ENCODE results near the gene DCAF8. TPM values are rescaled to one million over a fixed set of nuclear protein-coding genes. Genes with fewer than 3 reads are reported as not detected.

Gene DCAF8
- polyA plus RNA-seq, 3 donors: 35.5 to 205 (median 44.6) TPM

DNA sequence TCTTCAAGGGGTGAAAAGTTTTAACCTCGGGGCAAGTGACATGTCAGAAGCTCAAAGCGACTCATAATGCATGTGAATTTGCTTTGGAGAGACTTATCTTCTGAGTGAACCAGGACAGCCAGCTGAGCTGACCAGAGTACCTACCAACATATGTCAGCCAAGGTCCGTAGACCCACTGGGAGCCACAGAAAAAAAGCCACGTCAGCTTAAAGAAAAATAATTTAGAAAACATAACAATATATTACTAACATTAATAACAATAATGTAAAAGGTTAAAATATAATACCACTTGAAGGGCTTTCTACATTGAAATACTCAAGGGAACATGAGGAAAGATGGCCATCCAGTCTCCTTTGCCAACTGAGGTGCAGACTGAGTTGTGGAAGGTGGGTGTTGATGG, 15.6 kb upstream of the DCAF8 start:
- Mint-ChIP-seq H3K4me1 (no peaks in the 10 kb centered on the region), H3K4me3 (no peak overlapping the region), H3K27me3 (ENCODE audit: low read depth in 3 of 3) (no peaks in the 10 kb centered on the region), H3K9me3 (no peaks in the 10 kb centered on the region), H3K27ac (no peak overlapping the region), H3K36me3 (peaks cover 63 to 68% of the 10 kb centered on the region in 2 donors)
- H3K27me3 ChIP-seq (ENCODE audit: control insufficient read depth in 2 of 2, insufficient read depth in 2 of 2, low read length in 2 of 2): no peaks in the 10 kb centered on the region
- peaks cover 59 to 74% of the 10 kb centered on the region in 2 donors for H3K36me3 ChIP-seq (replicated peaks in 1 of 2; ENCODE audit: control insufficient read depth in 1 of 2, insufficient read depth in 2 of 2, low read length in 2 of 2)
- DNase-seq: no peak
- H3K9ac ChIP-seq (ENCODE audit: insufficient read depth, low read length, poor library complexity, severe bottlenecking): no peak overlapping the region
- H3K4me1 ChIP-seq (ENCODE audit: control insufficient read depth in 1 of 2, insufficient read depth in 2 of 2, low read length in 2 of 2): no peaks in the 10 kb centered on the region
- no peaks in the 10 kb centered on the region for H4K20me1 ChIP-seq (ENCODE audit: insufficient read depth, low read length)
- H2AFZ ChIP-seq (ENCODE audit: insufficient read depth, low read depth, low read length, poor library complexity, severe bottlenecking): no peak overlapping the region
- H3K27ac ChIP-seq (ENCODE audit: low read depth in 1 of 2, low read length in 2 of 2): no peak overlapping the region
- H3K4me2 ChIP-seq (replicated peaks; ENCODE audit: extremely low read depth, low read length, poor library complexity, severe bottlenecking): no peak overlapping the region
- no peaks in the 10 kb centered on the region for H3K9me3 ChIP-seq (replicated peaks in 1 of 2; ENCODE audit: control insufficient read depth in 1 of 2, insufficient read depth in 1 of 2, low read length in 2 of 2)
- no peak overlapping the region for H3K4me3 ChIP-seq (replicated peaks in 1 of 3; ENCODE audit: low read depth in 2 of 3, low read length in 3 of 3)
- peaks cover 3% of the 10 kb centered on the region for H3K79me2 ChIP-seq (ENCODE audit: insufficient read depth, low read length)
- no CpG with 5 or more reads among the region's 4 CpGs for WGBS (ENCODE audit: insufficient coverage)
- TF ChIP-seq, protein P1, sequence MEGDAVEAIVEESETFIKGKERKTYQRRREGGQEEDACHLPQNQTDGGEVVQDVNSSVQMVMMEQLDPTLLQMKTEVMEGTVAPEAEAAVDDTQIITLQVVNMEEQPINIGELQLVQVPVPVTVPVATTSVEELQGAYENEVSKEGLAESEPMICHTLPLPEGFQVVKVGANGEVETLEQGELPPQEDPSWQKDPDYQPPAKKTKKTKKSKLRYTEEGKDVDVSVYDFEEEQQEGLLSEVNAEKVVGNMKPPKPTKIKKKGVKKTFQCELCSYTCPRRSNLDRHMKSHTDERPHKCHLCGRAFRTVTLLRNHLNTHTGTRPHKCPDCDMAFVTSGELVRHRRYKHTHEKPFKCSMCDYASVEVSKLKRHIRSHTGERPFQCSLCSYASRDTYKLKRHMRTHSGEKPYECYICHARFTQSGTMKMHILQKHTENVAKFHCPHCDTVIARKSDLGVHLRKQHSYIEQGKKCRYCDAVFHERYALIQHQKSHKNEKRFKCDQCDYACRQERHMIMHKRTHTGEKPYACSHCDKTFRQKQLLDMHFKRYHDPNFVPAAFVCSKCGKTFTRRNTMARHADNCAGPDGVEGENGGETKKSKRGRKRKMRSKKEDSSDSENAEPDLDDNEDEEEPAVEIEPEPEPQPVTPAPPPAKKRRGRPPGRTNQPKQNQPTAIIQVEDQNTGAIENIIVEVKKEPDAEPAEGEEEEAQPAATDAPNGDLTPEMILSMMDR (IDR thresholded peaks at IDR 0.05): no peak
- intact Hi-C loops (cut with micrococcal nuclease): no loop called here

DNA sequence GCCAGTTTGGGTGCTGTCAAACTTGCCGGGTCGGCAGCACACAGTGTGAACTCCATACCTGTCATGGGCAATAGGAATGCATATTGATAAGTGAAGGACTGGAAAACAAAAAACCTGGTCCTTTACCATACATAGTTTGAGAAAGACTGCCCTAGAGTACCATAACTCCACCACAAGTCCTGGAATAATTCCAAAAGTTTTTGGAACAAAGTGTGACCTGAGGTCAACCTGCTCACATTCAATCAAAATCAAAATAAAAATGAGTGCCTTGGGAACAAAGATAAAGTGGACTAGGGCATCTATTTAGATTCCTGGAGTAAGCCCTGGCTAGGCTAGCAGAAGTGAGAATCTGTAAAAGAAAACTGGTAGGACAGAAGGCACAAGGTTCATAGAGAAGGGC, 15.0 kb upstream of the DCAF8 start:
- H3K79me2 ChIP-seq (ENCODE audit: insufficient read depth, low read length): no peaks in the 10 kb centered on the region
- Mint-ChIP-seq H3K36me3 (peaks cover 58 to 62% of the 10 kb centered on the region in 2 donors), H3K9me3 (no peaks in the 10 kb centered on the region), H3K4me1 (no peaks in the 10 kb centered on the region), H3K27ac (no peak overlapping the region), H3K4me3 (no peak overlapping the region), H3K27me3 (ENCODE audit: low read depth in 3 of 3) (no peaks in the 10 kb centered on the region)
- H3K27me3 ChIP-seq (ENCODE audit: control insufficient read depth in 2 of 2, insufficient read depth in 2 of 2, low read length in 2 of 2): no peaks in the 10 kb centered on the region
- no peaks in the 10 kb centered on the region for H3K9me3 ChIP-seq (replicated peaks in 1 of 2; ENCODE audit: control insufficient read depth in 1 of 2, insufficient read depth in 1 of 2, low read length in 2 of 2)
- no peaks in the 10 kb centered on the region for H4K20me1 ChIP-seq (ENCODE audit: insufficient read depth, low read length)
- no peak for DNase-seq
- H2AFZ ChIP-seq (ENCODE audit: insufficient read depth, low read depth, low read length, poor library complexity, severe bottlenecking): no peak overlapping the region
- no peak overlapping the region for H3K4me3 ChIP-seq (replicated peaks in 1 of 3; ENCODE audit: low read depth in 2 of 3, low read length in 3 of 3)
- H3K4me2 ChIP-seq (replicated peaks; ENCODE audit: extremely low read depth, low read length, poor library complexity, severe bottlenecking): no peak overlapping the region
- no peak overlapping the region for H3K27ac ChIP-seq (ENCODE audit: low read depth in 1 of 2, low read length in 2 of 2)
- H3K9ac ChIP-seq (ENCODE audit: insufficient read depth, low read length, poor library complexity, severe bottlenecking): no peak overlapping the region
- no CpG with 5 or more reads among the region's 2 CpGs for WGBS (ENCODE audit: insufficient coverage)
- no peaks in the 10 kb centered on the region for H3K4me1 ChIP-seq (ENCODE audit: control insufficient read depth in 1 of 2, insufficient read depth in 2 of 2, low read length in 2 of 2)
- intact Hi-C loops (cut with micrococcal nuclease): no loop called here
- peaks cover 52 to 68% of the 10 kb centered on the region in 2 donors for H3K36me3 ChIP-seq (replicated peaks in 1 of 2; ENCODE audit: control insufficient read depth in 1 of 2, insufficient read depth in 2 of 2, low read length in 2 of 2)
- TF ChIP-seq, protein P1 (IDR thresholded peaks at IDR 0.05): no peak
